ENCODE results near the gene IQCN. TPM values are rescaled to one million over a fixed set of nuclear protein-coding genes. Genes with fewer than 3 reads are reported as not detected.

Gene IQCN, protein sequence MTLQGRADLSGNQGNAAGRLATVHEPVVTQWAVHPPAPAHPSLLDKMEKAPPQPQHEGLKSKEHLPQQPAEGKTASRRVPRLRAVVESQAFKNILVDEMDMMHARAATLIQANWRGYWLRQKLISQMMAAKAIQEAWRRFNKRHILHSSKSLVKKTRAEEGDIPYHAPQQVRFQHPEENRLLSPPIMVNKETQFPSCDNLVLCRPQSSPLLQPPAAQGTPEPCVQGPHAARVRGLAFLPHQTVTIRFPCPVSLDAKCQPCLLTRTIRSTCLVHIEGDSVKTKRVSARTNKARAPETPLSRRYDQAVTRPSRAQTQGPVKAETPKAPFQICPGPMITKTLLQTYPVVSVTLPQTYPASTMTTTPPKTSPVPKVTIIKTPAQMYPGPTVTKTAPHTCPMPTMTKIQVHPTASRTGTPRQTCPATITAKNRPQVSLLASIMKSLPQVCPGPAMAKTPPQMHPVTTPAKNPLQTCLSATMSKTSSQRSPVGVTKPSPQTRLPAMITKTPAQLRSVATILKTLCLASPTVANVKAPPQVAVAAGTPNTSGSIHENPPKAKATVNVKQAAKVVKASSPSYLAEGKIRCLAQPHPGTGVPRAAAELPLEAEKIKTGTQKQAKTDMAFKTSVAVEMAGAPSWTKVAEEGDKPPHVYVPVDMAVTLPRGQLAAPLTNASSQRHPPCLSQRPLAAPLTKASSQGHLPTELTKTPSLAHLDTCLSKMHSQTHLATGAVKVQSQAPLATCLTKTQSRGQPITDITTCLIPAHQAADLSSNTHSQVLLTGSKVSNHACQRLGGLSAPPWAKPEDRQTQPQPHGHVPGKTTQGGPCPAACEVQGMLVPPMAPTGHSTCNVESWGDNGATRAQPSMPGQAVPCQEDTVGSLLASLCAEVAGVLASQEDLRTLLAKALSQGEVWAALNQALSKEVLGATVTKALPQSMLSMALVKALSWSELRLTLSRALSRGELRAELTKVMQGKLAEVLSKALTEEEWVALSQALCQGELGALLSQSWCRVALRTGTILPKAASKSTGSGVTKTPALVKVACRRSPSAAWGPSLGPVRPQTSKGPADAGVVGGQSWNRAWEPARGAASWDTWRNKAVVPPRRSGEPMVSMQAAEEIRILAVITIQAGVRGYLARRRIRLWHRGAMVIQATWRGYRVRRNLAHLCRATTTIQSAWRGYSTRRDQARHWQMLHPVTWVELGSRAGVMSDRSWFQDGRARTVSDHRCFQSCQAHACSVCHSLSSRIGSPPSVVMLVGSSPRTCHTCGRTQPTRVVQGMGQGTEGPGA (N-terminal part only)
- 0.07 and 1.3 TPM in 2 replicates for total RNA-seq

GRCh38 chr19:18274219-18274780 is at the start of gene IQCN:
Gene IQCN, minus strand, starts transcription at chr19:18274452. Its CDS starts 4,974 bp downstream, at chr19:18269478.
- no peak for DNase-seq (ENCODE audit: low read depth)
- TF ChIP-seq, protein P1, sequence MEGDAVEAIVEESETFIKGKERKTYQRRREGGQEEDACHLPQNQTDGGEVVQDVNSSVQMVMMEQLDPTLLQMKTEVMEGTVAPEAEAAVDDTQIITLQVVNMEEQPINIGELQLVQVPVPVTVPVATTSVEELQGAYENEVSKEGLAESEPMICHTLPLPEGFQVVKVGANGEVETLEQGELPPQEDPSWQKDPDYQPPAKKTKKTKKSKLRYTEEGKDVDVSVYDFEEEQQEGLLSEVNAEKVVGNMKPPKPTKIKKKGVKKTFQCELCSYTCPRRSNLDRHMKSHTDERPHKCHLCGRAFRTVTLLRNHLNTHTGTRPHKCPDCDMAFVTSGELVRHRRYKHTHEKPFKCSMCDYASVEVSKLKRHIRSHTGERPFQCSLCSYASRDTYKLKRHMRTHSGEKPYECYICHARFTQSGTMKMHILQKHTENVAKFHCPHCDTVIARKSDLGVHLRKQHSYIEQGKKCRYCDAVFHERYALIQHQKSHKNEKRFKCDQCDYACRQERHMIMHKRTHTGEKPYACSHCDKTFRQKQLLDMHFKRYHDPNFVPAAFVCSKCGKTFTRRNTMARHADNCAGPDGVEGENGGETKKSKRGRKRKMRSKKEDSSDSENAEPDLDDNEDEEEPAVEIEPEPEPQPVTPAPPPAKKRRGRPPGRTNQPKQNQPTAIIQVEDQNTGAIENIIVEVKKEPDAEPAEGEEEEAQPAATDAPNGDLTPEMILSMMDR (conservative IDR thresholded peaks at IDR 0.05; ENCODE audit: low read depth, low read length), result no peak
- no peak within 1 kb of the TSS for H3K4me3 ChIP-seq (ENCODE audit: low read depth, low read length)

GRCh38 chr19:18322759-18323460 is 48.7 kb upstream of the IQCN start, which contains the start of gene LSM4:
Gene LSM4, minus strand, starts transcription at chr19:18323076. Its CDS starts 56 bp downstream, at chr19:18323020.
- TF ChIP-seq, protein P1 (conservative IDR thresholded peaks at IDR 0.05; ENCODE audit: low read depth, low read length), result peak; percentile 43
- peak; percentile 56 for DNase-seq (ENCODE audit: low read depth)
- peak within 1 kb of the TSS; percentile 93 for H3K4me3 ChIP-seq (ENCODE audit: low read depth, low read length)

DNA sequence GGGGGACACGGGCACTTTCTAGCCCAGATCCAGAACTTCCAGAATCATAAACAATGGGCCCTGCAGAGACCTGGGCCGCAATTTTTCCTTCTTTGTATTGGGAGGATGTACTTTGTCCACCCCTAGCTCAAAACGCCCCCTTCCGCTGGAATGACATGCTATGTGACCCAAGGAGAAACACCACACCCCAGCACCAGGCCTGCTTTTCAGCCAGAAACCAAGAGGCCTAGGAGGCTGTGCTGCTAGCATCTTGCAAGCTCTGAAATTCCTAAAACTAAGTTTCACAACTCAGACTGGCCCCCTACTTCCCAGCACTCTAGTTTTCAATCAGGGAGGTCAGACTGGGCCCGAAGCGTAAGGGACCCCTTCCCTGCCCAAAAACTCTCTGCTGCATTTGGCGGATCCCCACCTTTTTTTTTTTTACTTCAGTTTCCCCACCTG is 48.1 kb upstream of the IQCN start:
- no peak for DNase-seq (ENCODE audit: low read depth)
- H3K4me3 ChIP-seq (ENCODE audit: low read depth, low read length), result peak overlapping the region; percentile 93
- TF ChIP-seq, protein P1 (conservative IDR thresholded peaks at IDR 0.05; ENCODE audit: low read depth, low read length), result peak; percentile 45

DNA sequence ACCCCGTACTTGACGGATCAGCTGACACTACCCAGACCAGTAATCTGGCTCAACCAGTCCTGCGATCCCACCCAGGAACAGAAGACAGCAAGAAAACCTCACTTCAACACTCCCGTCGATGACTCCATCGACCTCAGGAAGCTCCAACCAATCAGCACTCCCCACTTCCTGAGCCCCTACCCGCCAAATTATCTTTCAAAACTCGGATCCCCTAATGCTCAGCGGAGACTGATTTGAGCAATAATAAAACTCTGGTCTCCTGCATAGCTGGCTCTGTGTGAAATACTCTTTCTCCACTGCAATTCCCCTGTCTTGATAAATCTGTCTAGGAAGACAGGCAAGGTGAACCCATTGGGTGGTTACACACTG is 47.5 kb upstream of the IQCN start:
- TF ChIP-seq, protein P1 (conservative IDR thresholded peaks at IDR 0.05; ENCODE audit: low read depth, low read length), result no peak
- no peak for DNase-seq (ENCODE audit: low read depth)
- peak overlapping the region; percentile 93 for H3K4me3 ChIP-seq (ENCODE audit: low read depth, low read length)

DNA sequence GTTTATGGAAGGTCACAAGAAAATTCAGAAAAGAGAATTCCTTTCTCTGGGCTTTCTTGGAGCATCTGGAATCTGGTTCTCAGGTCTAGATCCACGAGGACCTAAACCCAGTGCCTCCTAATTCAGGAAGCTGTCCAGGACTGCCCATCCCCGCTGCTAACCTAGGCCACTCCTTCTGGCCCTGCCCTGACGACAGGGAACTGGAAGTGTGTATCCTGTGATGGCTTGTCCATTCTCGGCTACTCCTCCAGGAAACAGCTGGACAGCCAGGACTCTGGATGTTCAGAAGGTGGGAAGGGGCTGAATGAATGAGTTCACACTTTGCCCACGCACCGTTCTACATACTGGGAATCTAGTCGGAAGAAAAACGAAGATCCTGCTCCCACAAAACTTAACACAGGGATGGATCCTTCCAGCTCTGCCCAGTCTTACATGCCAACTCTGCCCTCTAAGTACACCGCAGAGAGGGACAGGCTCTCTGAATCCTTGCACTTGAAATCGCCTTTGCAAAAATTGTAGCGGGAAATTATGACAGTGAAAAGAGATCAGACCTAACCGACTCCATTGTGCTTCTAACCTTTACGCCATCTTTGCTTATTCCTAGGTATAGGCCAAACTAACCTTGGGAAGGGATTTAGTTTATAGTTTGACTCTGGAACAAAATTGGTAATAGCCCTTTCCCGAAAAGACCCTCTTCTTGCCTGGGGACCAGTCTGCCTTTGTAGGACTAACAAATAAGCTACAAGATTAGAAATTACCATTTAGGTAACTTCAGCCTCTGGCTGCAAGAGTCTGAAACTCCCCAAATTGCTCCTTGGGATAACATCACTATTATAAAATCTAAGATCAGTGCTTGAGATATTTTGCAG is 46.8 kb upstream of the IQCN start:
- H3K4me3 ChIP-seq (ENCODE audit: low read depth, low read length), result peak overlapping the region; percentile 93
- TF ChIP-seq, protein P1 (conservative IDR thresholded peaks at IDR 0.05; ENCODE audit: low read depth, low read length), result no peak
- DNase-seq (ENCODE audit: low read depth), result no peak
